HepG2 (cell line): ENCODE data around the gene MED4. TPM values are rescaled to one million over a fixed set of nuclear protein-coding genes. Genes with fewer than 3 reads are reported as not detected.

ENCODE experiments used
- ERF ChIP-seq: IDR thresholded peaks from 2 replicates; pipeline ENCODE4 v1.6.1; 2018; ENCODE audit warnings: missing biosample characterization, missing genetic modification reagents
- FOXC1 ChIP-seq: sonication (generic); formaldehyde crosslinking; IDR thresholded peaks from 2 replicates; pipeline ENCODE4 v1.8.0; 2022; ENCODE audit warnings: mild to moderate bottlenecking, missing genetic modification reagents, borderline replicate concordance
- HMGA1 ChIP-seq: sonication (generic); formaldehyde crosslinking; conservative IDR thresholded peaks from 2 replicates; pipeline ENCODE4 v1.4.0; 2020; ENCODE audit warnings: missing genetic modification reagents
- HOXD1 ChIP-seq: sonication (generic); formaldehyde crosslinking; IDR thresholded peaks from 2 replicates; pipeline ENCODE4 v1.5.0; 2020; ENCODE audit warnings: missing genetic modification reagents
- KDM2A ChIP-seq: sonication (generic); formaldehyde crosslinking; IDR thresholded peaks from 2 replicates; pipeline ENCODE4 v1.4.0; 2020; ENCODE audit warnings: low read depth, missing genetic modification reagents, borderline replicate concordance
- KDM4B ChIP-seq: sonication (generic); formaldehyde crosslinking; IDR thresholded peaks from 2 replicates; pipeline ENCODE4 v1.4.0; 2020; ENCODE audit warnings: missing genetic modification reagents
- KLF15 ChIP-seq: sonication (generic); formaldehyde crosslinking; IDR thresholded peaks from 2 replicates; pipeline ENCODE4 v1.8.1; 2023; ENCODE audit warnings: borderline replicate concordance, mild to moderate bottlenecking, inconsistent platforms, missing genetic modification reagents, mixed read lengths
- KLF16 ChIP-seq, 2 experiments: sonication (generic) in 1 of 2; formaldehyde crosslinking in 1 of 2; IDR thresholded peaks; 2 replicates each; pipeline versions ENCODE4 v1.6.1 to v1.8.0; 2016 to 2023; ENCODE audit warnings: missing genetic modification reagents in 2 of 2, missing compliant biosample characterization in 1 of 2
- KMT2B ChIP-seq: IDR thresholded peaks from 2 replicates; pipeline ENCODE4 v1.6.1; 2016; ENCODE audit warnings: missing genetic modification reagents, missing compliant biosample characterization
- RFX1 ChIP-seq: fragments of 450-650 bp; IDR thresholded peaks from 2 replicates; pipeline ENCODE4 v1.6.1; 2017
- UBTF ChIP-seq: sonication (generic); formaldehyde crosslinking; IDR thresholded peaks from 2 replicates; pipeline ENCODE4 v1.4.0; 2020; ENCODE audit warnings: mild to moderate bottlenecking, missing genetic modification reagents
- XRCC5 ChIP-seq: fragments of 200-400 bp; formaldehyde crosslinking; optimal IDR thresholded peaks from 2 replicates; pipeline ENCODE3; 2017; ENCODE audit warnings: mild to moderate bottlenecking, low read length
- ZFP36L2 ChIP-seq: sonication (generic); formaldehyde crosslinking; IDR thresholded peaks from 2 replicates; pipeline ENCODE4 v1.4.0; 2020; ENCODE audit warnings: missing genetic modification reagents
- ZFX ChIP-seq: sonication (generic); formaldehyde crosslinking; IDR thresholded peaks from 2 replicates; pipeline ENCODE4 v1.4.0; 2020; ENCODE audit warnings: mild to moderate bottlenecking, low read depth, missing genetic modification reagents, moderate library complexity
- ZKSCAN5 ChIP-seq: sonication (generic); formaldehyde crosslinking; IDR thresholded peaks from 2 replicates; pipeline ENCODE4 v1.5.1; 2020; ENCODE audit warnings: mild to moderate bottlenecking, missing genetic modification reagents
- ZNF10 ChIP-seq: sonication (generic); formaldehyde crosslinking; IDR thresholded peaks from 2 replicates; pipeline ENCODE4 v1.4.0; 2020; ENCODE audit warnings: mild to moderate bottlenecking, low read depth, missing genetic modification reagents, borderline replicate concordance
- ZNF235 ChIP-seq: sonication (generic); formaldehyde crosslinking; IDR thresholded peaks from 2 replicates; pipeline ENCODE4 v1.8.1; 2023; ENCODE audit warnings: mild to moderate bottlenecking, missing genetic modification reagents, borderline replicate concordance
- ZNF383 ChIP-seq: sonication (generic); formaldehyde crosslinking; IDR thresholded peaks from 2 replicates; pipeline ENCODE4 v1.4.0; 2020; ENCODE audit warnings: missing genetic modification reagents, mild to moderate bottlenecking, borderline replicate concordance
- ZNF577 ChIP-seq: sonication (generic); formaldehyde crosslinking; IDR thresholded peaks from 2 replicates; pipeline ENCODE4 v1.4.0; 2020; ENCODE audit warnings: mild to moderate bottlenecking, low read depth, missing genetic modification reagents, borderline replicate concordance
- ZNF776 ChIP-seq: sonication (generic); formaldehyde crosslinking; IDR thresholded peaks from 2 replicates; pipeline ENCODE4 v1.4.0; 2020; ENCODE audit warnings: mild to moderate bottlenecking, missing genetic modification reagents
- ZNF782 ChIP-seq: sonication (generic); formaldehyde crosslinking; IDR thresholded peaks from 2 replicates; pipeline ENCODE4 v1.4.0; 2020; ENCODE audit warnings: missing genetic modification reagents, mild to moderate bottlenecking, borderline replicate concordance
- ZZZ3 ChIP-seq: sonication (generic); formaldehyde crosslinking; IDR thresholded peaks from 2 replicates; pipeline ENCODE4 v1.4.0; 2020; ENCODE audit warnings: missing genetic modification reagents, mild to moderate bottlenecking, borderline replicate concordance
- polyA plus RNA-seq, 8 experiments: library from polyadenylated mRNA; depleted of rRNA in 3 of 8; stranded (reverse) in 7 of 8; unstranded in 1 of 8; fragments of >200 nt; fragmentation: Illumina TruSeq in 4 of 8; extraction: Trizol in 4 of 8; gene quantifications; 2 replicates each; pipeline versions ENCODE4 v1.2.1 to v1.2.3, GENCODE V29; 2011 to 2016; ENCODE audit warnings: low read depth in 4 of 8, missing spikeins in 1 of 8, mixed read lengths in 1 of 8; ENCODE audit not compliant: insufficient read depth in 1 of 8
- total RNA-seq, 5 experiments: library from RNA; depleted of rRNA; stranded (reverse); fragments of >200 nt; fragmentation: Illumina TruSeq; extraction: Trizol; gene quantifications; 2 replicates each; pipeline ENCODE4 v1.2.3, GENCODE V29; 2016; ENCODE audit warnings: low read depth in 1 of 5
- TF ChIP-seq, protein P1 (sequence below): IDR thresholded peaks from 2 replicates; pipeline ENCODE4 v1.6.1; 2016; ENCODE audit warnings: low read depth
- TF ChIP-seq, protein P2 (sequence below): IDR thresholded peaks from 2 replicates; pipeline ENCODE4 v1.6.1; 2016; ENCODE audit warnings: missing genetic modification reagents, missing compliant biosample characterization
- TF ChIP-seq, protein P3 (sequence below): sonication (generic); formaldehyde crosslinking; IDR thresholded peaks from 2 replicates; pipeline ENCODE4 v1.4.0; 2020; ENCODE audit warnings: missing genetic modification reagents

MED4 gene
- total and polyA plus RNA-seq, 2 of the 13 experiments (the other 11 are each of a cell fraction or from before 2014, with no cell fraction given) = 49.4 to 57.8 TPM

- TF ChIP-seq UBTF (CRISPR knock-in tag) = peak; percentile 72; the same call in 1 of the 2 replicates
- TF ChIP-seq ZZZ3 = peak; percentile 97
- TF ChIP-seq HOXD1 (CRISPR knock-in tag) = peak; percentile 32; the same call in 1 of the 2 replicates
- no peak for TF ChIP-seq HMGA1 (CRISPR knock-in tag)
- peak; percentile 99 for TF ChIP-seq KDM2A (CRISPR knock-in tag)
- TF ChIP-seq, protein P1, sequence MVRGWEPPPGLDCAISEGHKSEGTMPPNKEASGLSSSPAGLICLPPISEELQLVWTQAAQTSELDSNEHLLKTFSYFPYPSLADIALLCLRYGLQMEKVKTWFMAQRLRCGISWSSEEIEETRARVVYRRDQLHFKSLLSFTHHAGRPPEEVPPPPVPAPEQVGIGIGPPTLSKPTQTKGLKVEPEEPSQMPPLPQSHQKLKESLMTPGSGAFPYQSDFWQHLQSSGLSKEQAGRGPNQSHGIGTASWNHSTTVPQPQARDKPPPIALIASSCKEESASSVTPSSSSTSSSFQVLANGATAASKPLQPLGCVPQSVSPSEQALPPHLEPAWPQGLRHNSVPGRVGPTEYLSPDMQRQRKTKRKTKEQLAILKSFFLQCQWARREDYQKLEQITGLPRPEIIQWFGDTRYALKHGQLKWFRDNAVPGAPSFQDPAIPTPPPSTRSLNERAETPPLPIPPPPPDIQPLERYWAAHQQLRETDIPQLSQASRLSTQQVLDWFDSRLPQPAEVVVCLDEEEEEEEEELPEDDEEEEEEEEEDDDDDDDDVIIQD (CRISPR knock-in tag) = peak; percentile 78; the same call in 1 of the 2 replicates
- 0 out of 2 replicates have a peak, but pooled peaks have one; percentile 74 for TF ChIP-seq FOXC1 (CRISPR knock-in tag)
- TF ChIP-seq KMT2B (CRISPR knock-in tag) = peak; percentile 97; the same call in 1 of the 2 replicates
- no peak for TF ChIP-seq ZKSCAN5 (CRISPR knock-in tag)
- TF ChIP-seq, protein P2, sequence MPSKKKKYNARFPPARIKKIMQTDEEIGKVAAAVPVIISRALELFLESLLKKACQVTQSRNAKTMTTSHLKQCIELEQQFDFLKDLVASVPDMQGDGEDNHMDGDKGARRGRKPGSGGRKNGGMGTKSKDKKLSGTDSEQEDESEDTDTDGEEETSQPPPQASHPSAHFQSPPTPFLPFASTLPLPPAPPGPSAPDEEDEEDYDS (CRISPR knock-in tag) = no peak
- TF ChIP-seq KLF15 (CRISPR knock-in tag) = no peak
- peak in 1 of 2 experiments; percentile 87; a peak in 2 of 4 replicates for TF ChIP-seq KLF16 (CRISPR knock-in tag; IDR thresholded peaks at IDR 0.05)
- no peak for TF ChIP-seq RFX1
- peak; percentile 98 for TF ChIP-seq XRCC5
- peak; percentile 83; the same call in 1 of the 2 replicates for TF ChIP-seq KDM4B (CRISPR knock-in tag)
- peak; percentile 72 for TF ChIP-seq ZFX (CRISPR knock-in tag)
- TF ChIP-seq ZNF782 (CRISPR knock-in tag) = peak; percentile 79; the same call in 1 of the 2 replicates
- TF ChIP-seq, protein P3, sequence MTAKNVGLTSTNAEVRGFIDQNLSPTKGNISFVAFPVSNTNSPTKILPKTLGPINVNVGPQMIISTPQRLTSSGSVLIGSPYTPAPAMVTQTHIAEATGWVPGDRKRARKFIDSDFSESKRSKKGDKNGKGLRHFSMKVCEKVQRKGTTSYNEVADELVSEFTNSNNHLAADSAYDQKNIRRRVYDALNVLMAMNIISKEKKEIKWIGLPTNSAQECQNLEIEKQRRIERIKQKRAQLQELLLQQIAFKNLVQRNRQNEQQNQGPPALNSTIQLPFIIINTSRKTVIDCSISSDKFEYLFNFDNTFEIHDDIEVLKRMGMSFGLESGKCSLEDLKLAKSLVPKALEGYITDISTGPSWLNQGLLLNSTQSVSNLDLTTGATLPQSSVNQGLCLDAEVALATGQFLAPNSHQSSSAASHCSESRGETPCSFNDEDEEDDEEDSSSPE (CRISPR knock-in tag) = peak; percentile 100
- TF ChIP-seq ZNF235 = no peak
- peak; percentile 96 for TF ChIP-seq ERF (CRISPR knock-in tag)
- no peak for TF ChIP-seq ZNF10 (CRISPR knock-in tag)
- peak; percentile 95; the same call in 1 of the 2 replicates for TF ChIP-seq ZNF776
- TF ChIP-seq ZNF577 (CRISPR knock-in tag) = no peak
- peak; percentile 78 for TF ChIP-seq ZNF383 (CRISPR knock-in tag)
- TF ChIP-seq ZFP36L2 (CRISPR knock-in tag) = no peak
These were observed 57.3 kb downstream of the MED4 start, which contains the start of gene NUDT15 (continued) for GRCh38 chr13:48037346-48038173.
